SIG-M5 treated with dmso at 0.1 percent for 504 hours (cell line): ENCODE results near the gene CAPRIN2.

Source experiments
- DNase-seq: peaks from one replicate; lab custom pipeline; 2025; ENCODE audit not compliant: unreplicated experiment; lab: John Stamatoyannopoulos, UW

The CAPRIN2 gene

GRCh38 chr12:30706476-30706875 is 48.3 kb downstream of the CAPRIN2 start:
- DNase-seq: no peak

DNA sequence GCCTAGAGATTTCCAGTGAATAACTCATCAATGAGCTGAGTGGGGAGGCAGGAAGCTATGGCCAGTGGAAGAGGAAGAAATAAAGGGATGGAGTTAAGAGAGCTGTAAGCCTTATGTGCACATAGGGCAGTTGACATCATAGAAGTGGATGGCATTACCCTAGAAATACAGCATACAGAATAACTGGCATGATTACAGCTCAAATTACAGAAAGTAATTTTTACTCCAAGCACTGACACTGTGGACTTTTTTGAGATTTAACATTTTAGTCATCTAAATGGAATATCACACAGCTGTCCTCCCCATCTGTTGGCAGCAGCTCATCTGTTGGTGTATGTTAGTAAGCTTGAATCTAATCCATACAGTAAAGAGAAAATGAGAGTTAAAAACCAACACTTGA is 53.7 kb downstream of the CAPRIN2 start:
- no peak for DNase-seq

- no peak for DNase-seq
Observed at GRCh38 chr12:30700216-30700900, 54.4 kb downstream of the CAPRIN2 start.

DNA sequence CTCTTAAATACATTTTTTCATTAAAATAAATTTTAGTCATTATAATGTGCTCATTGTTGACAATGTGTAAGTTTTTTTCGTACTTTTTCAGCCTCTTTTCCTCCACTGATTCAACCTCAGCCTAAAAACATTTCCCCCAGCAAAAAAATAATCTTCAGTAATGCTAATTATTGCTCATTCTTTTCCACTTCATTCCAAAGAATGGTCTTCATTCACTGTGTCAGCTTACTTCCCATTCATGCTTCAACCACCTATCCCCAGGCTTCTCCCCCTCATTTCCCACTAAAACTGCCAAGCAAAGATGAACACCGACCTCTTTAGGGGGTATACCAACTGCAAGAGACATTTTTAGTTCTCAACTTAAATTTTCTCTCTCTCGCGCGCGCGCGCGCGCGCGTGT is 56.4 kb downstream of the CAPRIN2 start:
- DNase-seq: no peak

DNA sequence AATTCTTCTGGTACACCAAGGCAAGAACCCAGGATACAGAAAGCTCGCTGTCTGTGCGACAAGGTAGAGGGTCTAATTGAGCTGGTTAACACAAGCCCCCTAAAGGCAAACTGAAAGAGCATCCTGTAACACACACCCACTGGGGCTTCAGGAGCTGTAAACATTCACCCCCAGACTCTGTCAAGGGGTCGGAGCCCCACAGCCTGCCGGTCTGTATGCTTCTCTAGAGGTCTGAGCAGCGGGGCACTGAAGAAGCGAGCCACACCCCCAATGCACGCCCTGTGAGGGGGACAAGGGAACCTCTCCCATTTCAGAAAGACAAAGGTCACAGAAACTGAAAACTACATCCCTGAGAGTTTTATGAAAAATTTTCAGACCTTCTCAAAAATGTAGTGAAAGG is 57.8 kb downstream of the CAPRIN2 start:
- no peak for DNase-seq

- DNase-seq: no peak
Observed at GRCh38 chr12:30696486-30696885, 58.3 kb downstream of the CAPRIN2 start.

DNA sequence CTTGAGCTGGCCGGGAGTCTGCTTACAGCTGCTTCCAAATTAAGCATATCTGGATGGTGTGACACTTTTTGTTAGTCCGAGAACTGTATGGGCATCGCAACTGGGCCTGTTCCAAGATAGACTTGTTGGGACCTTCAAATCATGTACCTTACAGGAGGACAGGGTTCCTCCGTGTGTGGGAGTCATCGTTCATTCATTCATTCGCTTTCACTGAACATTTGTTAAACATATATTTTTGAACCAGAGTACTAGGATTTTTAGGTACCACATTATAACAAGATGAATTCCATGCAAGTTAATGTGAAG is 58.7 kb downstream of the CAPRIN2 start:
- no peak for DNase-seq

- peak; percentile 94 for DNase-seq
Observed at GRCh38 chr12:30695199-30696102, 59.3 kb downstream of the CAPRIN2 start, which contains the start of gene IPO8. TSS of gene IPO8 (minus strand) at chr12:30695869. CDS start at chr12:30695647, 222 bp downstream.

GRCh38 chr12:30694412-30695198 is 60.1 kb downstream of the CAPRIN2 start:
- peak; percentile 21 for DNase-seq

- DNase-seq: no peak
Observed at GRCh38 chr12:30692470-30692869, 62.3 kb downstream of the CAPRIN2 start.

GRCh38 chr12:30691122-30691879 is 63.5 kb downstream of the CAPRIN2 start:
- no peak for DNase-seq

DNA sequence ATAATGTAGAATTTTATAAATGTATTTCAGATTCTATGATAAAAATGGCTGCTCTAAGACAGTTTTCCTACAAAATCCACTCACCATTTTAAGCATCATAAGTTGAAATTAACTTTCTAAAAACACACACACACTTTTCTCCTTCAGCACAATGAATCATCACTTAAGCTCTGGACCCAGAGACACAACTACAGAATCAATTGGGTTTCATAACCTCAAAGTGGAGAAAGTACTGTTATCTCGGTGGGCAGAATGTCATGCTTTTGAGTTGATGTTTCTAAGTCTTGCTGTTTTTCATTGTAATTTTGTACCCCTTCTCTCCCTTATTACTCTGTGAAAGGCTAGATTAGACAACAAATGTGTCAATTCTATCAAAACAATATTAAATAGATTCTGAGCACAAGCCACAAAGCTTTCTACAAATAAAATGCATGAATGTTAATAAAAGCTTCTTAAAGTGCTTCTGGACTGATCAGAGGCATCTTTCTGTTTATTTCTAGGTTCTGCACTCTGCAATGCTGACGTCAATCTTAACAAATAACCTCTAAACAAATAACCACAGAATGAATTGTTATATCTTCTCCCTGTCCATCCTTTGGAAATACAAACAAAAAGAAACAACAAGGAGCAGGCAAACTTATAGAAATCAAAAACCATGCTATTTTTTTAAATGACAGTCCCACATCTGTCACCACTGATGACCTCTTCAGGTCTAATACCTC is 67.3 kb downstream of the CAPRIN2 start:
- no peak for DNase-seq

GRCh38 chr12:30679241-30679640 is 75.5 kb downstream of the CAPRIN2 start:
- peak; percentile 45 for DNase-seq

- no peak for DNase-seq
Observed at GRCh38 chr12:30678221-30678620, 76.5 kb downstream of the CAPRIN2 start.

DNA sequence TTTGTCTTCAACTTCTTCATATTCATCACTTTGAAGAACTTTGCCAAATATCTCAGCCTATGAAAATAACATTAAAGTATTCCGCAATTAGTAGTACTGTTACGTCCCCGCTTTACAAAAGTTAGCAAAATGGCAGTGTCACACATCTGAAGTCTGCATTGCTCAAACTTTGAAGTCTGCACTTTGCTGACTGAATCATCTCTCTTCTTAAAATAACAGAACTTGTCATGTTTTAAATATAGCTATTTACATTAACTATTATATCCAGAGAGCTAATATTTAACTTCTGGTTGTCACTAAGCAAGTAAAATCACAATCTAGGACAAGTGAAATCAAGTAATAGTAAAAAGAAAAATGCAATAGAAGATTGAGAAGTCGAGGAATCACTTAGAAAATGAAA is 93.5 kb downstream of the CAPRIN2 start:
- no peak for DNase-seq
